ENCODE results near the gene KIF1B.

DNA sequence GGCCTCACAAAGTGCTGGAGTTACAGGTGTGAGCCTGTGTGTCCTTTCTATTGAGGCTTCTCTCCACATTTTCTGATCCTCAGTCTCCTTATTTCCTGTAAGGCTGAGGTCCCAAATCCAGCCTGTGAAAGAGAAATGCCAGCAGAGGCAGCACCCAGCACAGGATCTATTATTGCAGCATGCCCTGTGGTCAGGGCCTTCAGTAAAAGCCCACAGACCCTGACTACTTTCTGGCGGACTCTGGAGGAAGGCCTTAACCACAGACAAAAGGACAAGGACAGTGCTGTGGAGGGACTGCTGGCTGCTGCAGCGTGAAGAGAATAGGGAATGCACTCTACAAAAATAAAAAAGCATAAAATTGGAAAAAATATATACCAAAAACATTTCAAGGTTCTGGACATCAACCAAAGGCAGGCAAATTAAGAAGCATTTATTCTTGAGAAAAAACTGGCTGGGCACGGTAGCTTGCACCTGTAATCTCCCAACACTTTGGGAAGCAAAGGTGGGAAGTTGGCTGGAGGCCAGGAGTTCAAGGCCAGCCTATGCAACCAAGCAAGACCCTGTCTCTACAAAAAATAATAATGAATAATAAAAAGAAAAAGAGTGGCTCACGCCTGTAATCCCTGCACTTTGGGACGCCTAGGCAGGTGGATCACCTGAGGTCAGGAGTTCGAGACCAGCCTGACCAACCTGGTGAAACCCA is 179.1 kb downstream of the KIF1B start:
- TF ChIP-seq CTCF (IDR thresholded peaks at IDR 0.05): no peak
- TF ChIP-seq POLR2A (IDR thresholded peaks at IDR 0.05): no peak
